Measurements from ENCODE around the gene ELF4. TPM values are rescaled to one million over a fixed set of nuclear protein-coding genes. Genes with fewer than 3 reads are reported as not detected.

Gene ELF4
- total RNA-seq, 1 experiment from 2014 or later = 19.2 TPM

DNA sequence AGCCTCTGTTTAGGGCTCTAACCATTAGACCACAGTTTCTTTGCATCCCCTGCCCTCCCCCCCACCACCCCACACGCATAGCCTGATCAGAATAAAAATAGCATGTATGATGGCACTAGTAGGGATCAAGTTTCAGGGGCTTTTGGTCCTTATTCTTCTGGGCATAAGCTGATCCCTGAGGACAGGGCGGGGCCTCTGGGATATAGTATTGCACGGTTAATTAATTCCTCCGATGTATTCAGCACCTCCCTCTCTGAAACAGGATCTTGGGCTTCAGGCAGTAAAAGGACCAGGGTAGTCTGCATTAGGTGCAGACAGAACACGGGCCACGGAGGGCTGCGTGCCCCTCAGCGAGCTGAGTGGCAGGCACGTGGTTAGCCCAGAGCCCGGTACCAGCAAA lies 57.1 kb downstream of the ELF4 start:
- Histone ChIP-seq H3K27ac (ENCODE audit: low read depth, low read length) (no peak overlapping the region), H3K27me3 (ENCODE audit: insufficient read depth, low read length) (no peaks in the 10 kb centered on the region), H3K79me2 (ENCODE audit: insufficient read depth, low read length) (no peaks in the 10 kb centered on the region), H3K9ac (ENCODE audit: low read length) (no peak overlapping the region), H2AFZ (ENCODE audit: low read depth, low read length, poor library complexity, severe bottlenecking) (no peak overlapping the region), H3K36me3 (ENCODE audit: control insufficient read depth in 1 of 2, insufficient read depth in 2 of 2, low read length in 2 of 2) (peaks cover 14 to 18% of the 10 kb centered on the region in 2 experiments; a peak in 3 of 4 replicates), H4K20me1 (ENCODE audit: insufficient read depth) (no peaks in the 10 kb centered on the region), H3K9me2 (ENCODE audit: insufficient read depth) (no peaks in the 10 kb centered on the region), H3K9me3 (ENCODE audit: control insufficient read depth in 1 of 2, insufficient read depth in 1 of 2, low read depth in 1 of 2, low read length in 2 of 2) (no peaks in the 10 kb centered on the region), H3K4me3 (replicated peaks in 1 of 2; ENCODE audit: low read depth in 1 of 2, low read length in 2 of 2) (no peak overlapping the region), H3K4me2 (ENCODE audit: low read length) (no peak overlapping the region), H3K4me1 (ENCODE audit: control insufficient read depth in 1 of 2, insufficient read depth in 2 of 2, low read length in 2 of 2) (no peaks in the 10 kb centered on the region)
- POLR2A ChIA-PET = no interaction called here
- RAD21 ChIA-PET (ENCODE audit: low non-redundant PET in 1 of 2, low total read pairs in 2 of 2, uncharacterized antibody in 2 of 2, unreplicated experiment in 2 of 2) = no interaction called here
- intact Hi-C loops (cut with micrococcal nuclease) = no loop called here
- DNase-seq (ENCODE audit: low read depth, low spot score) = no peak
- CTCF ChIA-PET = no interaction called here
- no peak for ATAC-seq
- TF ChIP-seq, protein P1, sequence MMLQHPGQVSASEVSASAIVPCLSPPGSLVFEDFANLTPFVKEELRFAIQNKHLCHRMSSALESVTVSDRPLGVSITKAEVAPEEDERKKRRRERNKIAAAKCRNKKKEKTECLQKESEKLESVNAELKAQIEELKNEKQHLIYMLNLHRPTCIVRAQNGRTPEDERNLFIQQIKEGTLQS (IDR thresholded peaks at IDR 0.05) = no peak
- no peak for TF ChIP-seq YY1 (IDR thresholded peaks at IDR 0.05; ENCODE audit: extremely low read depth, insufficient replicate concordance, low read depth, low read length)
- TF ChIP-seq ZNF274 (IDR thresholded peaks at IDR 0.05; ENCODE audit: low read depth, low read length) = no peak
- no peak for TF ChIP-seq JUND (IDR thresholded peaks at IDR 0.05)
- TF ChIP-seq CEBPB (IDR thresholded peaks at IDR 0.05; ENCODE audit: low read depth) = no peak
- no peak for TF ChIP-seq FOSL1 (IDR thresholded peaks at IDR 0.05; ENCODE audit: low read depth)
- TF ChIP-seq, protein P2, sequence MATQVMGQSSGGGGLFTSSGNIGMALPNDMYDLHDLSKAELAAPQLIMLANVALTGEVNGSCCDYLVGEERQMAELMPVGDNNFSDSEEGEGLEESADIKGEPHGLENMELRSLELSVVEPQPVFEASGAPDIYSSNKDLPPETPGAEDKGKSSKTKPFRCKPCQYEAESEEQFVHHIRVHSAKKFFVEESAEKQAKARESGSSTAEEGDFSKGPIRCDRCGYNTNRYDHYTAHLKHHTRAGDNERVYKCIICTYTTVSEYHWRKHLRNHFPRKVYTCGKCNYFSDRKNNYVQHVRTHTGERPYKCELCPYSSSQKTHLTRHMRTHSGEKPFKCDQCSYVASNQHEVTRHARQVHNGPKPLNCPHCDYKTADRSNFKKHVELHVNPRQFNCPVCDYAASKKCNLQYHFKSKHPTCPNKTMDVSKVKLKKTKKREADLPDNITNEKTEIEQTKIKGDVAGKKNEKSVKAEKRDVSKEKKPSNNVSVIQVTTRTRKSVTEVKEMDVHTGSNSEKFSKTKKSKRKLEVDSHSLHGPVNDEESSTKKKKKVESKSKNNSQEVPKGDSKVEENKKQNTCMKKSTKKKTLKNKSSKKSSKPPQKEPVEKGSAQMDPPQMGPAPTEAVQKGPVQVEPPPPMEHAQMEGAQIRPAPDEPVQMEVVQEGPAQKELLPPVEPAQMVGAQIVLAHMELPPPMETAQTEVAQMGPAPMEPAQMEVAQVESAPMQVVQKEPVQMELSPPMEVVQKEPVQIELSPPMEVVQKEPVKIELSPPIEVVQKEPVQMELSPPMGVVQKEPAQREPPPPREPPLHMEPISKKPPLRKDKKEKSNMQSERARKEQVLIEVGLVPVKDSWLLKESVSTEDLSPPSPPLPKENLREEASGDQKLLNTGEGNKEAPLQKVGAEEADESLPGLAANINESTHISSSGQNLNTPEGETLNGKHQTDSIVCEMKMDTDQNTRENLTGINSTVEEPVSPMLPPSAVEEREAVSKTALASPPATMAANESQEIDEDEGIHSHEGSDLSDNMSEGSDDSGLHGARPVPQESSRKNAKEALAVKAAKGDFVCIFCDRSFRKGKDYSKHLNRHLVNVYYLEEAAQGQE (IDR thresholded peaks at IDR 0.05; ENCODE audit: low read depth) = no peak
- TF ChIP-seq, protein P3, sequence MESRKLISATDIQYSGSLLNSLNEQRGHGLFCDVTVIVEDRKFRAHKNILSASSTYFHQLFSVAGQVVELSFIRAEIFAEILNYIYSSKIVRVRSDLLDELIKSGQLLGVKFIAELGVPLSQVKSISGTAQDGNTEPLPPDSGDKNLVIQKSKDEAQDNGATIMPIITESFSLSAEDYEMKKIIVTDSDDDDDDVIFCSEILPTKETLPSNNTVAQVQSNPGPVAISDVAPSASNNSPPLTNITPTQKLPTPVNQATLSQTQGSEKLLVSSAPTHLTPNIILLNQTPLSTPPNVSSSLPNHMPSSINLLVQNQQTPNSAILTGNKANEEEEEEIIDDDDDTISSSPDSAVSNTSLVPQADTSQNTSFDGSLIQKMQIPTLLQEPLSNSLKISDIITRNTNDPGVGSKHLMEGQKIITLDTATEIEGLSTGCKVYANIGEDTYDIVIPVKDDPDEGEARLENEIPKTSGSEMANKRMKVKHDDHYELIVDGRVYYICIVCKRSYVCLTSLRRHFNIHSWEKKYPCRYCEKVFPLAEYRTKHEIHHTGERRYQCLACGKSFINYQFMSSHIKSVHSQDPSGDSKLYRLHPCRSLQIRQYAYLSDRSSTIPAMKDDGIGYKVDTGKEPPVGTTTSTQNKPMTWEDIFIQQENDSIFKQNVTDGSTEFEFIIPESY (IDR thresholded peaks at IDR 0.05; ENCODE audit: extremely low read depth, insufficient replicate concordance, low read length) = no peak
- no peak for TF ChIP-seq RAD21 (IDR thresholded peaks at IDR 0.05; ENCODE audit: low read depth)
- no peak for TF ChIP-seq SP1 (IDR thresholded peaks at IDR 0.05; ENCODE audit: low read depth)
- TF ChIP-seq SRF (IDR thresholded peaks at IDR 0.05; ENCODE audit: low read depth) = no peak
- no peak for TF ChIP-seq ZFX (IDR thresholded peaks at IDR 0.05)
- no peak for TF ChIP-seq SIN3A (IDR thresholded peaks at IDR 0.05; ENCODE audit: low read depth)
- no peak for TF ChIP-seq ELF1 (IDR thresholded peaks at IDR 0.05; ENCODE audit: borderline replicate concordance, low read depth)
- TF ChIP-seq POLR2A (IDR thresholded peaks at IDR 0.05; ENCODE audit: borderline replicate concordance, extremely low read depth, insufficient read depth, insufficient read length) = no peak
- TF ChIP-seq, protein P4, sequence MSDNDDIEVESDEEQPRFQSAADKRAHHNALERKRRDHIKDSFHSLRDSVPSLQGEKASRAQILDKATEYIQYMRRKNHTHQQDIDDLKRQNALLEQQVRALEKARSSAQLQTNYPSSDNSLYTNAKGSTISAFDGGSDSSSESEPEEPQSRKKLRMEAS (IDR thresholded peaks at IDR 0.05) = no peak
- TF ChIP-seq EGR1 (IDR thresholded peaks at IDR 0.05; ENCODE audit: low read depth) = no peak
- no TSS peak for BruUV-seq (replicated peaks)
